ENCODE measurements around the gene IQGAP1.

DNA sequence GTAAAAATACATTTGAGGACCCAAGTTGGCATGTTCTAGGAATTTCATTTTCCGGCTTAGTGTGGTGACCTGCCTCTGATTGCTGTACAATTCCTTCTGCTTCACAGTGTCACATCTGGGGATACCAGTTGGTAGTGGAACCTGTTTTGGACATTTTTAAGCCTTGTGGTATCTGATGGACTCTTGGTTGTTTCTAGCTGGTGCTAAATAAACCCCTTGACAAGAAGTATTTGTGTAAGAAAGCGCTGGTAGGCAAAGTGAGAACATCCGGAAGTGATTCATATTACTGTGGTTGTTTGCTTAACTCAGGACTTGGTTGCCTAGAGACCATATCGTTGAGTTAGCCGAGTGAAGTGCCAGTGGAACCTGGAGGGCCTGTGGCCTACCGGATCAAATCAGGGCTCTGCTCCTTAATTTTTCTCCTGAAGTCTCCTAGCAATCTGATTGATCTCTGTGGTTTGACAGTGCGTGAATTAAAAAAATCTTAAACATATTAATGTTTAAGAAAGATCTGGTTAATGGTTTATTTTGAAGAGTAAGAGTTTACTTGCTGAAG is 12.8 kb downstream of the IQGAP1 start:
- TF ChIP-seq JUND (IDR thresholded peaks at IDR 0.05) (peak; percentile 74 to 76), EGR1 (IDR thresholded peaks at IDR 0.05; ENCODE audit: low read depth in 2 of 2) (no peak), GABPA (IDR thresholded peaks at IDR 0.05 in 1 of 2, conservative IDR thresholded peaks at IDR 0.05 in 1 of 2) (peak in 1 of 2 donors; percentile 21), YY1 (IDR thresholded peaks at IDR 0.05) (no peak), TAF1 (conservative IDR thresholded peaks at IDR 0.05) (no peak), NR2F2 (IDR thresholded peaks at IDR 0.05) (no peak), RAD21 (IDR thresholded peaks at IDR 0.05) (no peak), RXRA (IDR thresholded peaks at IDR 0.05) (no peak), SP1 (IDR thresholded peaks at IDR 0.05) (peak; percentile 56), HNF4G (IDR thresholded peaks at IDR 0.05) (no peak), FOXA1 (IDR thresholded peaks at IDR 0.05) (no peak)
- TF ChIP-seq, protein P1, sequence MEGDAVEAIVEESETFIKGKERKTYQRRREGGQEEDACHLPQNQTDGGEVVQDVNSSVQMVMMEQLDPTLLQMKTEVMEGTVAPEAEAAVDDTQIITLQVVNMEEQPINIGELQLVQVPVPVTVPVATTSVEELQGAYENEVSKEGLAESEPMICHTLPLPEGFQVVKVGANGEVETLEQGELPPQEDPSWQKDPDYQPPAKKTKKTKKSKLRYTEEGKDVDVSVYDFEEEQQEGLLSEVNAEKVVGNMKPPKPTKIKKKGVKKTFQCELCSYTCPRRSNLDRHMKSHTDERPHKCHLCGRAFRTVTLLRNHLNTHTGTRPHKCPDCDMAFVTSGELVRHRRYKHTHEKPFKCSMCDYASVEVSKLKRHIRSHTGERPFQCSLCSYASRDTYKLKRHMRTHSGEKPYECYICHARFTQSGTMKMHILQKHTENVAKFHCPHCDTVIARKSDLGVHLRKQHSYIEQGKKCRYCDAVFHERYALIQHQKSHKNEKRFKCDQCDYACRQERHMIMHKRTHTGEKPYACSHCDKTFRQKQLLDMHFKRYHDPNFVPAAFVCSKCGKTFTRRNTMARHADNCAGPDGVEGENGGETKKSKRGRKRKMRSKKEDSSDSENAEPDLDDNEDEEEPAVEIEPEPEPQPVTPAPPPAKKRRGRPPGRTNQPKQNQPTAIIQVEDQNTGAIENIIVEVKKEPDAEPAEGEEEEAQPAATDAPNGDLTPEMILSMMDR (IDR thresholded peaks at IDR 0.05; ENCODE audit: low read depth, low read length, missing input control): no peak
- TF ChIP-seq, protein P2, sequence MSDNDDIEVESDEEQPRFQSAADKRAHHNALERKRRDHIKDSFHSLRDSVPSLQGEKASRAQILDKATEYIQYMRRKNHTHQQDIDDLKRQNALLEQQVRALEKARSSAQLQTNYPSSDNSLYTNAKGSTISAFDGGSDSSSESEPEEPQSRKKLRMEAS (IDR thresholded peaks at IDR 0.05): no peak
- TF ChIP-seq, protein P3, sequence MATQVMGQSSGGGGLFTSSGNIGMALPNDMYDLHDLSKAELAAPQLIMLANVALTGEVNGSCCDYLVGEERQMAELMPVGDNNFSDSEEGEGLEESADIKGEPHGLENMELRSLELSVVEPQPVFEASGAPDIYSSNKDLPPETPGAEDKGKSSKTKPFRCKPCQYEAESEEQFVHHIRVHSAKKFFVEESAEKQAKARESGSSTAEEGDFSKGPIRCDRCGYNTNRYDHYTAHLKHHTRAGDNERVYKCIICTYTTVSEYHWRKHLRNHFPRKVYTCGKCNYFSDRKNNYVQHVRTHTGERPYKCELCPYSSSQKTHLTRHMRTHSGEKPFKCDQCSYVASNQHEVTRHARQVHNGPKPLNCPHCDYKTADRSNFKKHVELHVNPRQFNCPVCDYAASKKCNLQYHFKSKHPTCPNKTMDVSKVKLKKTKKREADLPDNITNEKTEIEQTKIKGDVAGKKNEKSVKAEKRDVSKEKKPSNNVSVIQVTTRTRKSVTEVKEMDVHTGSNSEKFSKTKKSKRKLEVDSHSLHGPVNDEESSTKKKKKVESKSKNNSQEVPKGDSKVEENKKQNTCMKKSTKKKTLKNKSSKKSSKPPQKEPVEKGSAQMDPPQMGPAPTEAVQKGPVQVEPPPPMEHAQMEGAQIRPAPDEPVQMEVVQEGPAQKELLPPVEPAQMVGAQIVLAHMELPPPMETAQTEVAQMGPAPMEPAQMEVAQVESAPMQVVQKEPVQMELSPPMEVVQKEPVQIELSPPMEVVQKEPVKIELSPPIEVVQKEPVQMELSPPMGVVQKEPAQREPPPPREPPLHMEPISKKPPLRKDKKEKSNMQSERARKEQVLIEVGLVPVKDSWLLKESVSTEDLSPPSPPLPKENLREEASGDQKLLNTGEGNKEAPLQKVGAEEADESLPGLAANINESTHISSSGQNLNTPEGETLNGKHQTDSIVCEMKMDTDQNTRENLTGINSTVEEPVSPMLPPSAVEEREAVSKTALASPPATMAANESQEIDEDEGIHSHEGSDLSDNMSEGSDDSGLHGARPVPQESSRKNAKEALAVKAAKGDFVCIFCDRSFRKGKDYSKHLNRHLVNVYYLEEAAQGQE (IDR thresholded peaks at IDR 0.05): no peak

All from liver (tissue), 3 donors.